GM19099 (cell line): ENCODE measurements around the gene CDK10.

Source experiments
- POLR2A ChIP-seq: IDR thresholded peaks from 3 replicates; pipeline ENCODE4 v1.6.1; 2011; ENCODE audit warnings: low read depth; ENCODE audit not compliant: insufficient read length; ENCODE audit errors: extremely low read depth

Gene CDK10

DNA sequence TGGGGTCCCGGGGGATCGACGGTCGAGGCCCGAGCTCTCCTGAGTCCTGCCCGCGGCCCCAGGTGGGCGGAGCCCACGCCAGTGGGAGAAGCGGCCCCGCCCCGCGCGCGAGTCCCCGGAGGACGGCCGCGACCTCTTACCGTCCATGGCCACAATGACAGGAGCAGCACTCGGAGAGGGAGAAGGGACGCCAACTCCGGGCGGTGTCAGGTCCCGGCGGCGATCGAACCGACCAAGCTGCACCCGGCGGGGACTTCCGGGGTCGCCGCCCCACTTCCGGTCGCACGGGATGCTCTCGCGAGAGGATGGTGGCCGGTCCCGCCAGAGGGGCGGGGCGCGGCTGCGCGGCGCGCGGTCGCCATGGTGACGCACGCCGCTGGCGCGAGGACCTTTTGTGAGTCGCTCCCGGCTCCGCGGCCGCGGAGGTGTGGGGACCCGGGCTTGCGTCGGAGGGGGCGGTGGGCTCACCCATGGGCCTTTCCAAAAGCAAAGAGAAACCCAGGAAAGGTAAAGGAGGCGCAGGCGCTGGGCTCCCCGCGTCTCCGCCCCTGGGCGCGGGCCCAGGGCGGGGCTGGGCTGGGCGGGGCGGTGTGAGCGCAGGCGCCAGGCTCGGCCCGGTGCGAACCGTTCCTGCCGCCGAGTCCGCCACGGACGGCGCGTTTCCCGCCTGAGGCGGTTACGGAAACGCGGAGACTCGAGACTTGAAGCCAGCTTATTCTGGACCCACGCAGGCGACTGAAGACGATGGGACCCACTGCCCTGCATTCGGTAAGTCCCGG, 28.9 kb upstream of the CDK10 start, which contains the start of the genes CHMP1A and SPATA33:
TSS of gene CHMP1A (minus strand) at position 267 of the 779 bp plus-strand sequence. CDS start at position 147, 120 bp downstream.
TSS of gene SPATA33 (plus strand) at position 395 of the 779 bp plus-strand sequence. CDS start at position 471, 76 bp downstream.
- peak; percentile 84 for TF ChIP-seq POLR2A

DNA sequence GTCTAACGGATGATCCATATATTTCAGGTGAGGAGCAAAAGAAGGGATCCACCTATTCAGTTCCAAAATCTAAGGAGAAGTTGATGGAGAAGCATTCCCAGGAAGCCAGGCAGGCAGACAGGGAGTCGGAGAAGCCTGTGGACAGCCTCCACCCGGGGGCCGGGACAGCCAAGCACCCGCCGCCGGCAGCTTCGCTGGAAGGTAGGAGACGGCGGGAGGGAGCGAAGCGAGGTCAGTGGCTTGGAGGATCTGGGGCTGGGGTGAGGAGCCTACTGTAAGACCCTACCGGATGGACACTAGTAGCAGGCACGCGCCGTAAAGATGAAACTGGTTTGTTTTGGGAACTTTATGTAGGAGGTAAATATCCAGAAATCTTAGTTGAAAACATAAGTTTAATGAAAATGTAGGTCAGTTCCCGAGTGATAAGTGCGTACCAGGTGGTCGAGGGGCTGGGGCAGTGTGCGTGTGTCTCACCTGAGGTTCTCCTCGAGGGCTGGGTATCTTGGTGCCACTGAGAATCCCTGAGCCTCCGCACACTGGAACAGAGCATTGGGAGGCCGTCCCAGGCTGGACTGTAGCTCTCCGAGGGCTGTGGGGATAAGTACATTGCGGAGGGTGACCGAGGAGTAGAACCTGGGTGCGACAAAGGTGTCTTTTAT, 28.1 kb upstream of the CDK10 start:
- no peak for TF ChIP-seq POLR2A

DNA sequence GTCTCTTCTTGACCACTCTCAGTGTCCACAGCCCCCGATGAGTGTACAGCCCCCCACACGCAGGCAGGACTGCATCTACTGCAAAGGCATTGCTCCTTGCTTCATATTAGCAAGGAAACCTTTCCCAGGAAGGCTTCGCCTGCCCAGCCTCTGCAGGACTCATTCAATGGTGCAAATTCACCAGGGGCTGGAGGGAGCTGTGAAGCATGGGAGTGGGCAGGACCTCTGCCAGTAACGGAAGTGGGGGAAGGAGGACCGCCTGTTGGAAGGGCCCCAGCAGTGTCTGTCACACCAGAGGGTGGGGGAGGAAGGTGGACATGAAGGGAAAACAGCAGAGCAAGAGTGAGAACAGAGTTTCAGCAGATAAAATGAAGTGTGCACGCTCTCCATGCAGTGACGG, 26.3 kb upstream of the CDK10 start:
- TF ChIP-seq POLR2A = no peak

DNA sequence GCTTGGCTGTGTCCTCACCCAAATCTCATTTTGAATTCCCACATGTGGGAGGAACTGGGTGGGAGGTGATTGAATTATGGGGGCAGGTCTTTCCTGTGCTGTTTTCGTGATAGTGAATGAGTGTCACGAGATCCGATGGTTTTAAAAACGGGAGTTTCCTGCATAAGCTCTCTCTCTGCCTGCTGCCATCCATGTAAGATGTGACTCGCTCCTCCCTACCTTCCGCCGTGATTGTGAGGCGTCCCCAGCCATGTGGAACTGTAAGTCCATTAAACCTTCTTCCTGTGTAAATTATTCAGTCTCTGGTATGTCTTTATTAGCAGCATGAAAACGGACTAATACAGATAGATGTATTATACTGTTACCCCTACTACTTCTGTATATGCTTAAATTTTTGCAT, 25.3 kb upstream of the CDK10 start:
- no peak for TF ChIP-seq POLR2A

DNA sequence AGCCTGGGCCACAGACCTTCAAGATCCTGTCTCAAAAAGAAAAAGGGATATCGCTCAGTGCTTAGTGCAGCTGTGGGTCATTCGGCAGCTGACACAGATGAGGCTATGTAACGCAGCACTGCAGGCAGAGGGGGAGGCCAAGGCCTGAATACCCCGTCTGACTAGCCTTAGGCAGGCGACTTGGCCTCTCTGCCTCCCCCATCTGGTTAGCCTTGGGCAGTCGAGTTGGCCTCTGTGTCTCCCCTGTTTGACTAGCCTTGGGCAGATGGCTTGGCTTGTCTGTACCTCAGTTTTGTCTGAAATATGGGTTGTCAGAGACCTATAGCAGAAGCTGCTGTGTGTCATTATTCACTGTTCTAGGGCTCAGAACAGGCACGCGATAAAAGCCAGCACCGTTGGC, 18.9 kb upstream of the CDK10 start:
- TF ChIP-seq POLR2A = no peak

DNA sequence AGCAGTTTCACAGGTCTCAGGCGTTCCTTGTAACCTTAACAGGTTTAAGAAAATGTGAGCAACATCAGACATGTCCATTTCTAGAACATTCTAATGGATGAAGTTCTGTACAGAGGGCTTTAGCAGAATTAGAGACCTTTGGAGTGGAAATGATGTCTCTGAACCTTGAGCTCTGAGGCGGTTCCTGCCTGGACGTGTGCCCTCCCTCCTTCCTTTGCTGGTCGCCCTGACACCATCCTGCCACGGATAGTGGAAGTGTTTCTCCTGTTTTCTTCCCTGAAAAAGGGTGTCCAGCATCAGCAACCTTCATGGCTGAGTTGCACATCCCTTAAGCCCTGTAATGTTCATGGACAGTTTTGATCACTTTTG, 17.7 kb upstream of the CDK10 start:
- no peak for TF ChIP-seq POLR2A

DNA sequence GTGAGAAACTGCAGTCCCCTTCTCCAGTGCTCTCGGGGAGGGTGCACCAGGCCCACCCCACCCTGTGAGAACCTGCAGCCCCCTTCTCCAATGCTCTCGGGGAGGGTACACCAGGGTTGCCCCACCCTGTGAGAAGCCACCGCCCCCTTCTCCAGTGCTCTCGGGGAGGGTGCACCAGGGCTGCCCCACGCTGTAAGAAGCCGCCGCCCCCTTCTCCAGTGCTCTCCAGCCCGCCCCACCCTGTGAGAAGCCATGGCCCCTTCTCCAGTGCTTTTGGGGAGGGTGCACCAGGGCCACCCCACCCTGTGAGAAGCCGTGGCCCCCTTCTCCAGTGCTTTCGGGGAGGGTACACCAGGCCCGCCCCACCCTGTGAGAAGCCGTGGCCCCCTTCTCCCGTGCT, 16.7 kb upstream of the CDK10 start:
- no peak for TF ChIP-seq POLR2A

DNA sequence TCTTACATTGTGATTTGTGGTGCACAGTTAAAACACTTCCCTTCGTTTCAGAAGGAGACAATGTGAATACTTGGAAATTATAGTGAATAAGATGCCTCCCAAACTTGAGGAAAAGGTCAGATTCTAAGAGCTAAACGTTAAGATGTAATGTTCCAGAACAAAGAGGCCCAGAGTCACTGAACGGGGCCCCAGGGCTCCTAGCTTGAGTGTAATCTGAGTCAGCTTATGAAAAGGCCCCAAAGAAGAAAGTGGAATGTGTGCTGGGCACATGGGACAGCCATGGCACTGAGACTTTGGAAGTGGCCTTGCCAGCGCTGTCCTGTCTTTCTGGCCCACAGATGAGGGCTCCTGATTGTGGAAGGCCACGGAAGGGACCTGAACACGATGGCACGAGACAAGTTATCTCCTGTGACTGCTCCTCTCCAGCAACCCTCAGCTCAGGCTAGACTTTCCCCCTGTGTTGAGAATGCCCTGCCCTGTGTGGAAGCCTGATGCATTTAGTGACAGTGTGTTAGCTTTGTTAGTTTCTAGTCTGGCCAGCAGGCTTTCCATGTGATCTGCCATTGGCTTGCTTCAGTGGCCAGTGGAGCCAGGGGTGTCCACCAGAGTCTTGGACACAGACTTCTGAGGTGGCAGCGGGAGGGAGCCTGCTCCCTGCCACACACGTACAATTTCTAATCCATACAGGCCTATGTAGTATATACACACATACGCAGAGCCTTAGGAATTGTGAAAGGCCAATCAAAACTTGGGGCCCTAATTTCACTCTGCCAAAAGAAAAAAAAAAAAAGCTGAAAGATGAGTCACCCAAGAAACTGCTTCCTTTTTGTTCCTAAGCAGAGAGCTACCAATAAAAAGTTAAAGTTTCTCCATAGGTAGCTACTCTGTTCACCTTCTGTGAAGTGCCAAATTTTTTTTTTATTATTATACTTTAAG, 15.7 kb upstream of the CDK10 start:
- TF ChIP-seq POLR2A = no peak

DNA sequence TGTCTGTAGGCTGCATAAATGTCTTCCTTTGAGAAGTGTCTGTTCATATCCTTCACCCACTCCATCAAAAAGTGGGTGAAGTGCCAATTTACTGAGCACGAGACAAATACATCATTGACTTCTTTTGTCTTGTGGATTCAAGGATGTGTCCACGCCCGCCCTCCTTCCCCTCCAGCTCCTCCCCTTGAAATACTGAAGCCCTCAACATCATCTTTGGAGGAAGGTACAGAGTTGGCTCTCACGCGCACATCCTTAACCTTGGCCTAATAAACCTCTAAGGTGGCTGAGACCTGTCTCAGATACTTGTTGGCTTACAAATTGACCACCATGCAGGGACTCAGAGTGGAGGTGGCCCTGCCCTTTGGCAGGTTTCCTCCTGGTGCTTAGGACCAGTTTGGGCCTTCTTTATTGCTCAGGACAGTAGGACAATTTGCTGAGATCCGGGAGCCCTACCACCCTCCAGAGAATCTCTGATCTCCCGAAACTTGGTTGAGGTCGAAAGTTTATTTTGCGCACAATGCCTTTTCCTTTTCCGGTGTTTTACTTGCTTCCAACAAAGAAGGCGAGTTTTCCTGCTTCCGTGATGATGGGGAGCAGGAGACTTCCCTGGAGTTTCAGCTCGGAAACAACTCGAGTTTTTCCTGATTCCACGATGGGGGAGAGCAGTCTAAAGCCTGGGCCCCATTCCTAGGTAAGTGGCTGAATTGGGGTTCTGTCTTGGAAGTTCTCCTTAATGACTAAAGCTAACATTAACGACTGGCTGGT, 14.1 kb upstream of the CDK10 start:
- TF ChIP-seq POLR2A = no peak

DNA sequence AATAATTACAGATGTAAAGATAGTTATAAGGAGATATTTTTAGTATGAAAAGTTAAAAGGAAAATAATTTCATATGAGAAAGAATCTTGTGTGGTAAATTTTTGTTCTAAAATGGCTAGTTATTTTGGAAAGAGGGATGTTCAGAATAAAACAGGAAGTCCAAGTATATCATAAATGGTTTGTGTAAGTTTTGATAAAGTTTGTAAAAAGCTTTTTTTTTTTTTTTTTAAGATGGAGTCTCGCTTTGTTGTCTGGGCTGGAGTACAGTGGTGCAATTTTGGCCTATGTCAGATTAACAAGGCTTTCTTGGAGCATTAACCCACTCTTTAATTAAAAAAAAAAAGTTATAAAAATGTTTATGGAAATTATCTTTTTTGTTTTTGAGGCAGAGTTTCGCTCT, 8.2 kb upstream of the CDK10 start:
- TF ChIP-seq POLR2A = no peak

DNA sequence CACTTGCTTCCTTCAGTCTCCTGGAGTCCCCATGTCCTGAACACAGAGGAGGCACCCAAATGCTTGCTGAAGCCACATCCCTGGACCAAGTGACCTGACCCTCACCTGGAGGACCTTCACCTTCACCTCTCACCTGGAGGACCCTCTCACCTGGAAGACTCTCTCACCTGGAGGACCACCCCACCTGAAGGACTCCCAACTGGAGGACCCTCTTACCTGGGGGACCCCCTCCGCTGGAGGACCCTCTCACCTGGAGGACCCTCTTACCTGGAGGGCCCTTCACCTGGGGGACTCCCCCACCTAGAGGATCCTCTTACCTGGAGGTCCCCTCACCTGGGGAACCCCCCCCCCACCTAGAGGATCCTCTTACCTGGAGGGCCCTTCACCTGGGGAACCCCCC, 573 bp upstream of the CDK10 start:
- no peak for TF ChIP-seq POLR2A

DNA sequence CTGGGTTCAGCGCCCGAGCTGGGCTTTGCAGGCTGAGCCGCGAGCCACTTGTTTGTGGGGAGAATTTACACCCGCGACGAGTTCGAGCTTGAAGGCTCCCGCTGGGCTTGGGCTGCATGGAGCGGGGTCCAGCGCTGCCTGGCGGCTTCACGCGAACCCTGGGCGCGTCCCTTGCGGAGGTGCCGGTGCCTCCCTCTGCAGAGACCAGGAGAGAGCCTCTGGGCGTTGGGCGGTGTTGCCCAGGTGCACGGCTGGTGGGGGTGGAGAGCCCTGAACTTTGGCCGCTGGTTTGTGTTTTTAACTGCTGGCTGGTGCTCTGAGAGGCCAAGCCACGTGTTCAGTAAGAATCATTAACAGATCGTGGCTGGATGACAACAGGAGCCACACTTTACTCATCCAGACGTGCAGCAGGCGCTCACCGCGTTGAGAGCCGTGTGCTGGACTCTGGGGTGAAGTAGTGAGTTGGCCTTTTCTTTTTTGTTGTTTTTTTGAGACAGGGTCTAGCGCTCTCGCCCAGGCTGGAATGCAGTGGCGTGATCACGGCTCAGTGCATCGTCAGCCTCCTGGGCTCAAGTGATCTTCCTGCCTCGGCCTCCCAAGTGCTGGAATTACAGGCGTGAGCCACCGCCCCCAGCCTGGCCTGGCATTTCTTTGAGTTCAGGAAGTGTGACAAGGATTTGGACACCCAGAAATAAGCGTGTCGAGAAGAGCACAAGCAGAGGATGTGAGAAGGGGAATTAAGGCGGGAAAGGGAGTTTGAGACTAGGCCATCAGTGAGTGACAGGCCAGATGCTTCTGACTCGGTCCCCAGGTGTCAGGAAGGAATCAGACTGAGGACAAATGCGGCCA, 827 bp downstream of the CDK10 start:
- no peak for TF ChIP-seq POLR2A

DNA sequence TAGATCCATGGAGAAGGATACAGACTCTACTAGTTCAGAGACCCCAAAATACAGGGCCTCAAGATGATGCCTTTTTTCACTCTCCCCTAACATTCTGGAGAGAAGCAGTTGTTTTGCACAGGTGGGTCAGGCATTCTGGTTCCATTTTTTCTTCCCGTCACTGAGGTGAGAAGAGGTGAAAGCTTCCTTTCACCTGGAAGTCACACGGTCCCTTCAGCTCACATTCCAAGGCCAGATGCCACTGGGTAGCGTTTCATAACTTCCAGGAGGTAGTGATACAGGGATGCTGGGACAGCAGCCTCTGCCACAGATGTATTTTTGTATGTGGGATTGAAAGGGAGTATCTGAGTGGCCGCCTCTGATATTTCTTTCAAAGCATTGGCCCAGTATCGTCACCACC, 1.9 kb downstream of the CDK10 start:
- no peak for TF ChIP-seq POLR2A

DNA sequence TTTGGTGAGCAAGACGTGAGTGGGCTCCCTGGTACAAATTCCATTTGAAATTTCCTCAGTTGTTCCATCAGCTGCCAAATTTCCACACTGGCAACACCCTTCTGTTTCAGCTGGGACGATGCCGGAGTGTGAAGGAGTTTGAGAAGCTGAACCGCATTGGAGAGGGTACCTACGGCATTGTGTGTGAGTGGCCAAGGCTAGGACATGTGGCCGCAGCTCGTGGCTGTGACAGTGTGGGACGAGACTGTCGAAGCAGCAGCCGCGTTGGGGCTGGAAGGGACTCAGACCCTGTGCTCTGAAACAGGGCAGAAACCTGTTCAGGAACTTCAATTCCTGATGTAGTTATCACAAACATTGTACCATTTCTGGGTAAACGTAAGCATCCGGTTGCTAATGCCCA, 2.7 kb downstream of the CDK10 start:
- TF ChIP-seq POLR2A = no peak
